ENCODE results near the gene BACE2.

GRCh38 chr21:41280115-41280919 is 112.4 kb downstream of the BACE2 start:
- no peak for TF ChIP-seq CTCF (IDR thresholded peaks at IDR 0.05)
- no peak for TF ChIP-seq POLR2A (IDR thresholded peaks at IDR 0.05)

All from right lobe of liver (tissue), 4 donors.